ENCODE measurements around the gene NEDD4L. TPM values are rescaled to one million over a fixed set of nuclear protein-coding genes. Genes with fewer than 3 reads are reported as not detected.

The NEDD4L gene
- total and polyA plus RNA-seq, 4 donors, result 40.2 to 308 (median 148) TPM

DNA sequence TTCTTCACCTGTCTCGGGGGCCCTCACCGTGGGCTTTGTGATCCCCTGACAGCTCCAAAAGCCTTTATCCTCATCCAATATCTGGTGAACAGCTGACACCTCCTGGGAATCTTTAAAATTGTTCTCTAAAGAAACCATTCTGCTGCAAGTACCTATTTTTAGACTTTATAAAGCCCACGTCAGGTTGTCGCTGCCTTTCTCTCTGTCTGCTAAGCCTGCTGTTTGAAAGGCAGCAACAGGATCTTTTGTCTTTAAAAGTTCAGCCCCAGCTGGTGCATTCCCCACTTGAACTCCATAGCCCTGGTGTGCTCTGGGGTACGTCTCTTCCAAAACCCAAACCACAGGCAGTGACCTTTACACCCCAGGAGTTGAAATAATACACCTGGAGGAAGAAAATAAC, 145.0 kb downstream of the NEDD4L start:
- Histone ChIP-seq H3K9me3 (ENCODE audit: control insufficient read depth in 4 of 4, insufficient read depth in 3 of 4, low read length in 3 of 4) (no peaks in the 10 kb centered on the region), H3K27ac (ENCODE audit: low read depth in 1 of 2, low read length in 1 of 2) (no peak overlapping the region), H3K27me3 (ENCODE audit: control insufficient read depth in 3 of 3, insufficient read depth in 3 of 3, low read length in 2 of 3) (no peaks in the 10 kb centered on the region), H3K9ac (ENCODE audit: insufficient read depth in 1 of 2, low read length in 2 of 2) (no peak overlapping the region), H3K4me1 (ENCODE audit: control insufficient read depth in 5 of 5, insufficient read depth in 5 of 5, low read length in 5 of 5) (peaks cover 0 to 24% (median 6%) of the 10 kb centered on the region in 5 donors), H3K4me3 (no peak overlapping the region), H3K36me3 (ENCODE audit: control insufficient read depth in 4 of 4, insufficient read depth in 4 of 4, low read length in 4 of 4) (no peaks in the 10 kb centered on the region)
- DNase-seq (no peak), ATAC-seq (ENCODE audit: insufficient read depth, low FRiP score) (no peak)
- TF ChIP-seq, protein P1, sequence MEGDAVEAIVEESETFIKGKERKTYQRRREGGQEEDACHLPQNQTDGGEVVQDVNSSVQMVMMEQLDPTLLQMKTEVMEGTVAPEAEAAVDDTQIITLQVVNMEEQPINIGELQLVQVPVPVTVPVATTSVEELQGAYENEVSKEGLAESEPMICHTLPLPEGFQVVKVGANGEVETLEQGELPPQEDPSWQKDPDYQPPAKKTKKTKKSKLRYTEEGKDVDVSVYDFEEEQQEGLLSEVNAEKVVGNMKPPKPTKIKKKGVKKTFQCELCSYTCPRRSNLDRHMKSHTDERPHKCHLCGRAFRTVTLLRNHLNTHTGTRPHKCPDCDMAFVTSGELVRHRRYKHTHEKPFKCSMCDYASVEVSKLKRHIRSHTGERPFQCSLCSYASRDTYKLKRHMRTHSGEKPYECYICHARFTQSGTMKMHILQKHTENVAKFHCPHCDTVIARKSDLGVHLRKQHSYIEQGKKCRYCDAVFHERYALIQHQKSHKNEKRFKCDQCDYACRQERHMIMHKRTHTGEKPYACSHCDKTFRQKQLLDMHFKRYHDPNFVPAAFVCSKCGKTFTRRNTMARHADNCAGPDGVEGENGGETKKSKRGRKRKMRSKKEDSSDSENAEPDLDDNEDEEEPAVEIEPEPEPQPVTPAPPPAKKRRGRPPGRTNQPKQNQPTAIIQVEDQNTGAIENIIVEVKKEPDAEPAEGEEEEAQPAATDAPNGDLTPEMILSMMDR (IDR thresholded peaks at IDR 0.05; ENCODE audit: control extremely low read depth, extremely low read depth), result no peak
- WGBS, 2 donors, result 88 to 92% methylated on average over 5 of the region's 5 CpGs

DNA sequence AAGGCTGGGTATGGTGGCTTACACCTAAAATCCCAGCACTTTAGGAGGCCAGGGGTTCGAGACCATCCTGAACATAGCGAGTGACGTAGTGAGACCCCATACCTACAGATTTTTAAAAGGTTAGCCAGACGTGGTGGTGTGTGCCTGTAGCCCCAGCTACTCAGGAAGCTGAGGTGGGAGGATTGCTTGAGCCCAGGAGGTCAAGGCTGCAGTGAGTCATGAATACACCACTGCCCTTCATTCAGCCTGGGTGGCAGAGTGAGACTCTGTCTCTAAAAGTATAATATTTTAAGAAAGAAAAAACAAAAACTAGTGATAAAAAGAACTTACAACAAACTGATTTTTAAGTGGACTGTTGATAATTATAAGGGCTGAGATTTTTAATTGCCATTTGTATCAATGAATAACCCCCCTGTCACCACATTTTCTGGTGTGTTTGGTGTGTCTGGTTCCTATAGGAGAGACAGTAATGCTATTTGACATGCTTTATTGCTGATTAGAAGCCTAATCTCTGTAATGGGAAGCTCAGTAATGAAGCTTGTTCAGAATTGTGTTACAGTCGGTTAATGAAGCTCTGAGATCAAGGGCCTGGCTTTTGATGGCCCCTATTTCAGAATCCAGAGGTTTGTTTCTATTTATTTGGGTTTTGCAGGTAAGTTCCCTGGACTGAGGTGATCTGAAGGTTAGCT, 147.0 kb downstream of the NEDD4L start:
- ATAC-seq (ENCODE audit: insufficient read depth, low FRiP score) (no peak), DNase-seq (no peak)
- Histone ChIP-seq H3K36me3 (ENCODE audit: control insufficient read depth in 4 of 4, insufficient read depth in 4 of 4, low read length in 4 of 4) (no peaks in the 10 kb centered on the region), H3K4me3 (no peak overlapping the region), H3K27ac (ENCODE audit: low read depth in 1 of 2, low read length in 1 of 2) (no peak overlapping the region), H3K9ac (ENCODE audit: insufficient read depth in 1 of 2, low read length in 2 of 2) (no peak overlapping the region), H3K4me1 (ENCODE audit: control insufficient read depth in 5 of 5, insufficient read depth in 5 of 5, low read length in 5 of 5) (peaks cover 2 to 44% (median 6%) of the 10 kb centered on the region in 5 donors), H3K9me3 (ENCODE audit: control insufficient read depth in 4 of 4, insufficient read depth in 3 of 4, low read length in 3 of 4) (no peaks in the 10 kb centered on the region), H3K27me3 (ENCODE audit: control insufficient read depth in 3 of 3, insufficient read depth in 3 of 3, low read length in 2 of 3) (no peaks in the 10 kb centered on the region)
- WGBS, 2 donors, result 82 to 86% methylated on average over 5 of the region's 5 CpGs
- TF ChIP-seq, protein P1 (IDR thresholded peaks at IDR 0.05; ENCODE audit: control extremely low read depth, extremely low read depth), result no peak

DNA sequence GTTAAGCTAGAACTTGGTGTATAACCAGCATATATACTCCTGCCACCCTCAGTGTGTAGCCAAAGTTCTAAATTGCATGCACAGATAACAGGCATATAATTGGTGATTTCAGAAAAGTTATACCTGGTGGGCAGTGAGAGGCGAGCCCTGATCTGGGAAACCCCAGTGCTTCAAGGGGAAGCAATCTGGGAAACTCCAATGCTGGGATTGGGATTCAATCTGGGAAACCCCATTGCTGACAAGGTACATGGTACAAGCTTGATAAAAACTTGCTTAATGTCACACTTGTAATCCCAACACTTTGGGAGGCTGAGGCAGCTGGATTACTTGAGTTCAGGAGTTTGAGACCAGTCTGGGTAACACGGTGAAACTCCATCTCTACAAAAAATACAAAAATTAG, 147.6 kb downstream of the NEDD4L start:
- no peaks in the 10 kb centered on the region for H3K9me3 ChIP-seq (ENCODE audit: control insufficient read depth in 4 of 4, insufficient read depth in 3 of 4, low read length in 3 of 4)
- DNase-seq, result no peak
- ATAC-seq (ENCODE audit: insufficient read depth, low FRiP score), result no peak
- no peaks in the 10 kb centered on the region for H3K27me3 ChIP-seq (ENCODE audit: control insufficient read depth in 3 of 3, insufficient read depth in 3 of 3, low read length in 2 of 3)
- H3K27ac ChIP-seq (ENCODE audit: low read depth in 1 of 2, low read length in 1 of 2), result no peak overlapping the region
- no peaks in the 10 kb centered on the region for H3K36me3 ChIP-seq (ENCODE audit: control insufficient read depth in 4 of 4, insufficient read depth in 4 of 4, low read length in 4 of 4)
- no peak overlapping the region for H3K9ac ChIP-seq (ENCODE audit: insufficient read depth in 1 of 2, low read length in 2 of 2)
- 95 to 98% methylated on average over 2 of the region's 2 CpGs for WGBS, 2 donors
- TF ChIP-seq, protein P1 (IDR thresholded peaks at IDR 0.05; ENCODE audit: control extremely low read depth, extremely low read depth), result no peak
- peaks cover 2 to 44% (median 6%) of the 10 kb centered on the region in 5 donors for H3K4me1 ChIP-seq (ENCODE audit: control insufficient read depth in 5 of 5, insufficient read depth in 5 of 5, low read length in 5 of 5)
- H3K4me3 ChIP-seq, result no peak overlapping the region

DNA sequence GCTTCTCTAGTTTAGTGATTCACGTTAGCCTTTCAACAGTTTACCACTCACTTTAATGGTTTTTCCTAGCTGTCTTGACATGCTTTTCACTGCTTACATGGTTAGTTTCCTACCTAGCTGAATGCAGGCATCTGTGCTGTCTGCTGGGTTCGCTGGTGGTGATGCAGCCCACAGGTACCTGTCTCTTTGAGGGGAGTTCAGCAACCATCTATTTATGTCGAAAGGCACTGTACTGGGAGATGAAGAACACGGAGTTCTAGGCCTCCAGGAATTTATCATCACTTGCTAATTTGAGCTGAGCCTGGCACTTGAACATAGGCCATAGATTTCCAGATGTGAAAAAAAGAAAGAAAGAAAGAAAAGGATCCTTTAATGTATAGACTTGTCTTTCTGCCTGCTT, 148.5 kb downstream of the NEDD4L start:
- WGBS, 2 donors, result 90 to 94% methylated on average over 4 of the region's 4 CpGs
- Histone ChIP-seq H3K27ac (ENCODE audit: low read depth in 1 of 2, low read length in 1 of 2) (no peak overlapping the region), H3K9ac (ENCODE audit: insufficient read depth in 1 of 2, low read length in 2 of 2) (no peak overlapping the region), H3K4me3 (no peak overlapping the region), H3K27me3 (ENCODE audit: control insufficient read depth in 3 of 3, insufficient read depth in 3 of 3, low read length in 2 of 3) (no peaks in the 10 kb centered on the region), H3K9me3 (ENCODE audit: control insufficient read depth in 4 of 4, insufficient read depth in 3 of 4, low read length in 3 of 4) (no peaks in the 10 kb centered on the region), H3K4me1 (ENCODE audit: control insufficient read depth in 5 of 5, insufficient read depth in 5 of 5, low read length in 5 of 5) (peaks cover 3 to 45% (median 9%) of the 10 kb centered on the region in 5 donors), H3K36me3 (ENCODE audit: control insufficient read depth in 4 of 4, insufficient read depth in 4 of 4, low read length in 4 of 4) (no peaks in the 10 kb centered on the region)
- ATAC-seq (ENCODE audit: insufficient read depth, low FRiP score) (no peak), DNase-seq (no peak)
- TF ChIP-seq, protein P1 (IDR thresholded peaks at IDR 0.05; ENCODE audit: control extremely low read depth, extremely low read depth), result no peak

Data from lung (tissue), 12 donors.